ENCODE measurements around the gene DRC7. TPM values are rescaled to one million over a fixed set of nuclear protein-coding genes. Genes with fewer than 3 reads are reported as not detected.

DRC7 gene
- polyA plus RNA-seq, 1 donor from 2014 or later, result 1.4 TPM

- no peaks in the 10 kb centered on the region for H3F3A ChIP-seq (ENCODE audit: insufficient read depth, low read length, poor library complexity, severe bottlenecking)
- TF ChIP-seq POLR2AphosphoS5 (IDR thresholded peaks at IDR 0.05), result no peak
- no peak for TF ChIP-seq TAF1 (IDR thresholded peaks at IDR 0.05; ENCODE audit: low read depth)
- no peak for TF ChIP-seq CTCF (IDR thresholded peaks at IDR 0.05; ENCODE audit: poor library complexity, severe bottlenecking)
- no peak for TF ChIP-seq REST (IDR thresholded peaks at IDR 0.05; ENCODE audit: borderline replicate concordance)
- no peak for TF ChIP-seq MXI1 (conservative IDR thresholded peaks at IDR 0.05; ENCODE audit: poor library complexity, severe bottlenecking)
- TF ChIP-seq RAD21 (conservative IDR thresholded peaks at IDR 0.05), result no peak
- TF ChIP-seq EP300 (conservative IDR thresholded peaks at IDR 0.05; ENCODE audit: poor library complexity, severe bottlenecking), result no peak
- no peak for TF ChIP-seq EZH2 (IDR thresholded peaks at IDR 0.05; ENCODE audit: borderline replicate concordance, insufficient read depth, low read length, poor library complexity, severe bottlenecking)
- no peak for TF ChIP-seq SMC3 (conservative IDR thresholded peaks at IDR 0.05; ENCODE audit: poor library complexity)
- H3K9me3 ChIP-seq (ENCODE audit: low read length), result no peaks in the 10 kb centered on the region
- H2AFZ ChIP-seq (ENCODE audit: low read depth, low read length), result no peak overlapping the region
- H3K4me2 ChIP-seq (ENCODE audit: low read length), result no peak overlapping the region
- no peak overlapping the region for H3K27ac ChIP-seq (ENCODE audit: low read length)
- H3K27me3 ChIP-seq (ENCODE audit: insufficient read depth, low read depth, low read length), result no peaks in the 10 kb centered on the region
- no peaks in the 10 kb centered on the region for H3K9me2 ChIP-seq (ENCODE audit: insufficient read depth, low read length)
- no peak overlapping the region for H3K9ac ChIP-seq (ENCODE audit: low read length)
- H3K36me3 ChIP-seq (ENCODE audit: insufficient read depth, low read length), result no peaks in the 10 kb centered on the region
- H3K4me3 ChIP-seq (ENCODE audit: low read length), result no peak overlapping the region
- H4K20me1 ChIP-seq (ENCODE audit: insufficient read depth), result no peaks in the 10 kb centered on the region
- no peaks in the 10 kb centered on the region for H3K79me2 ChIP-seq (replicated peaks; ENCODE audit: insufficient read depth, low read length)
Observed at GRCh38 chr16:57752581-57753447, 58.2 kb downstream of the DRC7 start.

DNA sequence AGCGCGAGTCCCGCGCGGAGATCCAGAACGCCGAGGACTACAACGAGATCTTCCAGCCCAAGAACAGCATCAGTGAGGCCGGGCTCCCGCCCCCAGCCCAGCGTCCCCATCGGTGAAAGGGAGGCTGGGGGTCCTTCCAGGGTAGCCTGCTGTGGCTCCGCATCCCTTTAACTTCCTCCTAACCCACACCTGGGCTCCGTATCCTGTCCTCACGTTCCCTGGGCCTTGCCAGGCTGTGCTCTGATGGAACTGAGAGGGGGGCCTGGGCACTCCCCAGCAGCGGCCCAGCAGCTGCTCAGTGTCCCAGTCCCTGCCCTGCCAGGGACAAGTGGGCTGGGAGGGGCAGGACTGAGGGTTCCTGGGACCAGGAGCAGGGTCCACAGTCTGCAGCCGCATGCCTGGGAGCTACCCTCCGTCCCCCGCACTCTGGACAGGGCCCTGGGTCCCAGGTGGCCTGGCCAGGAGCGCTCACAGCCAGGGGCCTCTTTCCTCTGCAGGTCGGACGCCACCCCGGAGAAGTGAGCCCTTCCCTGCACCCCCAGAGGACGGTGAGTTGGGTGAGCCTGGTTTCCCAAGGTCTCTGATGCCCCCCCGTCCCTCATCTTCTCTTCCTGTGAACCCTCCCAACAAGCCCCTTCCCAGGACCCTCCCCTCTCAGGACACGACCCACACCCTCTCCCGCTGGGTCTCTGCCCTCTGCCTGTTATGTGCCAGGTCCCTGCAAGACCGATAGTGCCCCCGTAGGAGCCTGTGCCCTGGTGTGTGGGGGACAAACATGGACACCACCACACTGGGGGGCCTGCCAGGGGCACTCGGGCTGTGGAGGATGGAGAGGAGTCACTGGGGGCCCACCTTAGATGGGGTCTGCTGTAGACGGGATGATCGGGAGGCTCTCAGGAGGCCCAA lies 59.1 kb downstream of the DRC7 start:
- H3F3A ChIP-seq (ENCODE audit: insufficient read depth, low read length, poor library complexity, severe bottlenecking), result no peaks in the 10 kb centered on the region
- H4K20me1 ChIP-seq (ENCODE audit: insufficient read depth), result no peaks in the 10 kb centered on the region
- H3K9me2 ChIP-seq (ENCODE audit: insufficient read depth, low read length), result no peaks in the 10 kb centered on the region
- no peak overlapping the region for H3K4me2 ChIP-seq (ENCODE audit: low read length)
- no peaks in the 10 kb centered on the region for H3K36me3 ChIP-seq (ENCODE audit: insufficient read depth, low read length)
- no peak overlapping the region for H3K4me3 ChIP-seq (ENCODE audit: low read length)
- no peak overlapping the region for H3K9ac ChIP-seq (ENCODE audit: low read length)
- H3K9me3 ChIP-seq (ENCODE audit: low read length), result no peaks in the 10 kb centered on the region
- no peak overlapping the region for H3K27ac ChIP-seq (ENCODE audit: low read length)
- TF ChIP-seq POLR2AphosphoS5 (IDR thresholded peaks at IDR 0.05) (no peak), REST (IDR thresholded peaks at IDR 0.05; ENCODE audit: borderline replicate concordance) (no peak), EP300 (conservative IDR thresholded peaks at IDR 0.05; ENCODE audit: poor library complexity, severe bottlenecking) (no peak), MXI1 (conservative IDR thresholded peaks at IDR 0.05; ENCODE audit: poor library complexity, severe bottlenecking) (no peak), TAF1 (IDR thresholded peaks at IDR 0.05; ENCODE audit: low read depth) (no peak), RAD21 (conservative IDR thresholded peaks at IDR 0.05) (no peak), CTCF (IDR thresholded peaks at IDR 0.05; ENCODE audit: poor library complexity, severe bottlenecking) (no peak), EZH2 (IDR thresholded peaks at IDR 0.05; ENCODE audit: borderline replicate concordance, insufficient read depth, low read length, poor library complexity, severe bottlenecking) (no peak), SMC3 (conservative IDR thresholded peaks at IDR 0.05; ENCODE audit: poor library complexity) (no peak)
- H3K79me2 ChIP-seq (replicated peaks; ENCODE audit: insufficient read depth, low read length), result no peaks in the 10 kb centered on the region
- H3K27me3 ChIP-seq (ENCODE audit: insufficient read depth, low read depth, low read length), result no peaks in the 10 kb centered on the region
- no peak overlapping the region for H2AFZ ChIP-seq (ENCODE audit: low read depth, low read length)

Measured in neural cell (in vitro differentiated cells).